DOHH2 (cell line): ENCODE results near the gene HS6ST1.

Experiments used
- H3F3A ChIP-seq: fragments of 200-600 bp; sonication (generic), shearing (Covaris generic); 2 replicates; pipeline ENCODE4 v1.6.0; 2016; ENCODE audit warnings: antibody characterized with exemption, mild to moderate bottlenecking; ENCODE audit not compliant: control insufficient read depth, insufficient read depth
- H3K27ac ChIP-seq: fragments of 200-600 bp; sonication (generic); 2 replicates; pipeline ENCODE4 v1.5.1; 2014; ENCODE audit warnings: low read depth, mild to moderate bottlenecking, low read length, moderate library complexity
- H3K27me3 ChIP-seq: fragments of 200-600 bp; sonication (generic); 2 replicates; pipeline ENCODE4 v1.6.1; 2014; ENCODE audit warnings: mild to moderate bottlenecking, low read length, mixed read lengths; ENCODE audit not compliant: control insufficient read depth
- H3K36me3 ChIP-seq: fragments of 200-600 bp; sonication (generic); 2 replicates; pipeline ENCODE4 v1.6.1; 2014; ENCODE audit warnings: mild to moderate bottlenecking, low read length, moderate library complexity, mixed read lengths; ENCODE audit not compliant: control insufficient read depth
- H3K4me1 ChIP-seq: fragments of 200-600 bp; sonication (generic); 2 replicates; pipeline ENCODE4 v1.6.1; 2014; ENCODE audit warnings: mild to moderate bottlenecking, low read length, mixed read lengths; ENCODE audit not compliant: control insufficient read depth
- H3K4me2 ChIP-seq: fragments of 200-600 bp; sonication (generic); 2 replicates; pipeline ENCODE4 v1.6.0; 2014; ENCODE audit warnings: mild to moderate bottlenecking, low read length, moderate library complexity
- H3K4me3 ChIP-seq: fragments of 200-600 bp; sonication (generic); 2 replicates; pipeline ENCODE4 v1.5.1; 2014; ENCODE audit warnings: mild to moderate bottlenecking, low read length, mixed read lengths
- H3K79me2 ChIP-seq: fragments of 200-600 bp; sonication (generic); 2 replicates; pipeline ENCODE4 v1.6.1; 2014; ENCODE audit warnings: mild to moderate bottlenecking, low read length, mixed read lengths; ENCODE audit not compliant: control insufficient read depth
- H3K9me2 ChIP-seq: fragments of 200-600 bp; sonication (generic); replicated peaks from 2 replicates; pipeline ENCODE4 v1.6.1; 2014; ENCODE audit warnings: mild to moderate bottlenecking, low read length, mixed read lengths; ENCODE audit not compliant: control insufficient read depth
- H3K9me3 ChIP-seq: fragments of 200-600 bp; sonication (generic); 2 replicates; pipeline ENCODE4 v1.6.1; 2014; ENCODE audit warnings: antibody characterized with exemption, low read length, mixed read lengths; ENCODE audit not compliant: control insufficient read depth, insufficient read depth
- H4K20me1 ChIP-seq: fragments of 200-600 bp; sonication (generic); 2 replicates; pipeline ENCODE4 v1.6.0; 2014; ENCODE audit warnings: low read depth, mild to moderate bottlenecking, antibody characterized with exemption, low read length, moderate library complexity; ENCODE audit not compliant: control insufficient read depth, insufficient read depth
- CTCF ChIP-seq: fragments of 200-600 bp; sonication (generic); IDR thresholded peaks from one replicate; pipeline ENCODE4 v1.5.1; 2014; ENCODE audit warnings: antibody characterized with exemption, mild to moderate bottlenecking, low read depth, low read length; ENCODE audit not compliant: poor library complexity, severe bottlenecking
- EZH2phosphoT487 ChIP-seq: fragments of 200-600 bp; sonication (generic); IDR thresholded peaks from 2 replicates; pipeline ENCODE4 v1.6.1; 2017; ENCODE audit warnings: borderline replicate concordance, mild to moderate bottlenecking, antibody characterized with exemption, low read length, moderate library complexity, mixed read lengths

The HS6ST1 gene

DNA sequence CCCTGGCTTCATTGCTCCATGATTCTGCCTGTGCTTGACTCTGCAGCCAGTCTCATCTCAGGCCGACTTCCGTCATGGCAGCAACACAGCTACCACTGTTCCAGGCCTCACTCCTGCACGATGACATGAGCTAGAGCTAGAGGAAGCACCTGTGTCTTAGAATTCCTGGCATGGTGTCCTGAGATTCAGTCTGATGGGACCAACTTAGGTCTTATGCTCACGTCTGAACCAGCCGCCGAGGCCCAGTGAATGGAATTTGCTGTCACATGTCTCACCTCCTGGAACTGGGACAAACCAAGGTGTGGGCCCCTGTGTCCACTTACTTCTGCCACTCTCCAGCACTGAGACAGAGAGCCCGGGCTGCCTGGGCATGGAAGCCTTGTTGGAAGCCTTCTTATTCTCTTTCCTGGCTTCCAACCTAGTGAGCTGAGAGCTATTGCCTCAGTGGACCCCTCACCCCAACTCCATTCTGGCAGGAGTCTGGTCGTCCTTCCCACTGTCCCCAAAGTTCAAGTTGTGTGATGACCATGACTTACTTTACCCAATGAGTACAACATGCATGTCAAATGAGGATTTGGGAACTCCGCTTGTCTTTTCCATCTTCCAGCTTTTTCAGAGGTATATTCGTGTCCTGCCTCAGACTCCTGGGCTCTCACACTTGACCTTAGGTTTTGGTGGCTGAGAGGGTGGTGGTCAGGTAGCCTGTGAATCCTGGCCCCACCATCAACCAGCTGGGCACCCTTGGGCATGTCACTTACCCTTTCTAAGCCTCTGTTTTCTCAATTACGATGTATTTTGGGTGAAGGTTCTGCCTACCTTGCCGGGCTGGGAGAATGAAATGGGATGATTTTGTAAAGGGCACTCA is 39.1 kb upstream of the HS6ST1 start:
- Histone ChIP-seq H3K27ac (no peak overlapping the region), H3K79me2 (no peaks in the 10 kb centered on the region), H3K4me3 (no peak overlapping the region), H3K4me2 (no peak overlapping the region), H4K20me1 (no peaks in the 10 kb centered on the region), H3K9me3 (no peaks in the 10 kb centered on the region), H3K4me1 (no peaks in the 10 kb centered on the region), H3F3A (no peaks in the 10 kb centered on the region), H3K27me3 (no peaks in the 10 kb centered on the region), H3K36me3 (no peaks in the 10 kb centered on the region), H3K9me2 (no peaks in the 10 kb centered on the region)
- TF ChIP-seq EZH2phosphoT487 = no peak

- Histone ChIP-seq H3F3A (no peaks in the 10 kb centered on the region), H3K4me2 (no peak overlapping the region), H4K20me1 (no peaks in the 10 kb centered on the region), H3K9me2 (no peaks in the 10 kb centered on the region), H3K36me3 (no peaks in the 10 kb centered on the region), H3K27ac (no peak overlapping the region), H3K27me3 (no peaks in the 10 kb centered on the region), H3K9me3 (no peaks in the 10 kb centered on the region), H3K4me3 (no peak overlapping the region), H3K4me1 (no peaks in the 10 kb centered on the region), H3K79me2 (no peaks in the 10 kb centered on the region)
- TF ChIP-seq CTCF (no peak), EZH2phosphoT487 (no peak)
Measured at GRCh38 chr2:128356127-128356526, 37.5 kb upstream of the HS6ST1 start.

DNA sequence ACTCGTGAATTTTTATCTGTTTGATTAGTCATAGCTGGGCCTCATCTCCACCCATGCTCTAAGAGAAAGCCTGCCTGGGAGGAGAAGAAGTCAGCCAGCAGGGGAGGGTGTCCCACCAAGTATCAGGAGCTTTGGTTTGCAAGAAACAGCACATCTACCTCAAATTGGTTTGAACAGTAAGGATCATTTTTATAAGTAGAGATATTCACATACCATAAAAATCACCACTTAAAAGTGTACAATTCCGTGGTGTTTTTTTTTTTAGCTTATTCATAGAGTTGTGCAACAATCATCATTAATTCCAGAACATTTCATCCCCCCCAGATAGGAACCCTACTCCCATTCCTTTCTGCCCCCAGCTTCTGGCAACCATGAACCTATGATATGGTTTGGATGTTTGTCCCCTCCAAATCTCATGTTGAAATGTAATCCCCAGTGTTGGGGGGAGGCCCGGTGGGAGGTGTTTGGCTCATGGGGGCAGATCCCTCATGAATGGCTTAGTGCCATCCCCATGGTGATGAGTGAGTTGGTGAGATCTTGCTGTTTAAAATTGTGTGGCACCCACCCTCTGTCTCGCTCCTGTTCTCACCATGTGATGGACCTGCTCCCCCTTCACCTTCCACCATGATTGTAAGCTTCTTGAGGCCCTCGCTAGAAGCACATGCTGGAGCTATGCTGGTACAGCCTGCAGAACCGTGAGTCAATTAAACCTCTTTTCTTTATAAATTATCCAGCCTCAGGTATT is 36.2 kb upstream of the HS6ST1 start:
- no peaks in the 10 kb centered on the region for H3K79me2 ChIP-seq
- H3K4me2 ChIP-seq = no peak overlapping the region

More for the DNA sequence above, 36.2 kb upstream of the HS6ST1 start:
- no peaks in the 10 kb centered on the region for H3K36me3 ChIP-seq
- H3K9me2 ChIP-seq = no peaks in the 10 kb centered on the region
- no peaks in the 10 kb centered on the region for H3K27me3 ChIP-seq
- no peaks in the 10 kb centered on the region for H3K4me1 ChIP-seq
- H3K27ac ChIP-seq = no peak overlapping the region
- H3K4me3 ChIP-seq = no peak overlapping the region
- no peaks in the 10 kb centered on the region for H3F3A ChIP-seq
- no peaks in the 10 kb centered on the region for H3K9me3 ChIP-seq
- TF ChIP-seq CTCF (no peak), EZH2phosphoT487 (no peak)
- no peaks in the 10 kb centered on the region for H4K20me1 ChIP-seq
